CD4-positive, alpha-beta T cell treated with Interleukin-12 subunit alpha and Interleukin-12 subunit beta, for 1 hour (primary cell): ENCODE results near the gene KLHDC7A.

Experiments
- DNase-seq: peaks from one replicate; pipeline ENCODE4 v3.0.0-alpha.2; 2020

The KLHDC7A gene

DNA sequence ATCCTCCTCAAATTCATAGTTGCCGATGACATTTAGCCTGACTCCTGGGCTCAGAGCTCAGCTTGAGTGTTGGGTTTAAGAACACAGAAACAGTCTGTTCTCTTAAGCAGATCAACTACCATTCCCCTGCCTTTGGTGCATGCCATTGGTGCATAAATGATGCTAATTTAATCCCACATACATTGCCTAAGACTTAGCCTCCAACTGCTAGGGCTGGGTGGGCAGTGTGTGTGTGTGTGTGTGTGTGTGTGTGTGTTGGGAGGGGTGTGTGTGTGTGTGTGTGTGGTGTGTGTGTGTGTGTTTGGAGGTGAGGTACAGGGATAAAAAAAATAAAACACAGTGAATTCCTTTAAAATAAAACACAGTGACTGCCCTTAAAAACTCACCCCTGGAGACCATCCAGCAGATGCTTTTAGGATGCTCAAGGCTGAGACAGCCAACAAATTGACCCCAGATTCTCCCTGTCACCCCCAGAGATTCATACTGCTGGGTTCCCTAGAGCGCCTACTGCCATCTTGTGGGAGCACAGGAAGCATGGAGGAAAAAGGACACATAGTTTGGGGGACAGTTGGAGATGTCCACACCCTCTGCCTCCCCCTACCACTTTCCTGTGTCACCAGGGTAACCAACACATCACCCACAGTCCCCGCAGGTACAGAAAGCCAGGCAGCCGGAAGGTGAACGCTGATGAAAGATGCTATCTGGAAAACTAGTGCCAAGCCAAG is 30.6 kb downstream of the KLHDC7A start:
- DNase-seq = no peak

DNA sequence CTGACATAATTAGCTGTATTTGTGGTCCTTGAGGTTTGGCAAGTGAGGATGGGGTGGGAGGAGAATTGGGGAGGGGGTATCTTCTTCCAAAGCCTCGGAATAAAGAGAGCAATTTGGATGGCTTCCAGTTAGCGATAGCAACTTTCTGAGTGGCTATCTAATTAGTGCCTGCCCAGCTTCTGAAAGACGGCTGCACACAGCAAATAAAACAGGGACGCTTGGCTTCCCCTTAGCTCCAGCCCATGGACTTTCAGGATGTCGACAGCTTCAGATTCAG is 31.1 kb downstream of the KLHDC7A start:
- DNase-seq = no peak

DNA sequence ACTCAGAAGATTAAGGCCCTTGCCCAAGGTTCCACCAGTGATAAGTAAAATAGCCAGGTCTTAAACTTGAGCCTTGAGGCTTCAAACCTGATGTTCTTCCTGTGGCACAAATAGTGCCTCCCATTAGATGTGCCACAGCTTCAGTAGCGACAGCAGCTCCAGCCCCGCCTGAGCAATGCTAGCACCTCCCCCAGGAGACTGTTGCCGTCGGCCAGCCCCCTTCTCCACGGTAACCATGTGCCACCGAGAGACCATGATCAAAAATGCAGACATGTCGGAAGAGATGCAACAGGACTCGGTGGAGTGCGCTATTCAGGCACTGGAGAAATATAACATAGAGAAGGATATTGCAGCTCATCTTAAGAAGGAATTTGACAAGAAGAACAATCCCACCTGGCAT is 32.2 kb downstream of the KLHDC7A start:
- DNase-seq = no peak

DNA sequence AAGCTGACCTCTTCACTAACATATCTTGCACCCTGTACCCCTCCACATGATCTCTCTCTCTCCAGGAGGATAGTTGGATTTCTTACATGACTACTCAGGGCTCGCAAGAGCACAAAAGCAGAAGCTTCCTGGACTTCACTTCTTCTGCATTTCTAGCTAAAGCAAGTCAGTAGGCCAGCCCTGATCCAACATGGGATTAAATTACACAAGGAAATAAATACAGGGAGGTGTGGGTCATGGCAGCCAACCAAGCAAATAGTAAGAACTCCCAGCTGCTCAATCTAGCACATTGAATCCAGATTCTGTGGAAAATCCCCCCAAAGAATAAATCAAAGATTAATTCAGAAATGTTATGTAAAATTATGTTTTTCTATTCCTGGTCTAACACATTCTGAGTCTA is 33.3 kb downstream of the KLHDC7A start:
- DNase-seq = no peak

DNA sequence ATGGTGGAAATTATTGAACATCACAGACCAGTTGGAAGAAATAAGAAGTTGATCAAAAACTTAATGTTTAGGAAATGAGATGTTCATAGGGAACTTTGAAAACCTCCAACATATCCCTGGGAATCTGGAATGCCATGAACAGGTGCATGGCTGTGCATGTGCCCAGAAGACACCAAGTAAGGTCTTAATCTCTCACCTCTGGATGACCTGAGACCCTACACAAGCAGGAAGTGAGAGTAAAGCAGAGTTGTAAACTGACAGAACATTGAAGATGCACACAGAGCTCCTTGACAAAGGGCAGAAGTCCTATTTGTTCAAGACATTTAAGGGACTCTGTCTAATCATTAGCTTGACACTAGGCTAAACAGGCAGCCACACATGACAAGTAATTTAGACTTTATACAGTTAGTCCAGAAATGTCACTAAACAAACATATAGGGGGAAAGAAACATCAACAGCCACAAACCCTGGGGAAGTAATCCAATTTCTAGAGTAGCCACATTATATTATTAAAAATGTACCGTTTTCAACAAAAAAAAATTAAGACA is 34.5 kb downstream of the KLHDC7A start:
- DNase-seq = no peak

DNA sequence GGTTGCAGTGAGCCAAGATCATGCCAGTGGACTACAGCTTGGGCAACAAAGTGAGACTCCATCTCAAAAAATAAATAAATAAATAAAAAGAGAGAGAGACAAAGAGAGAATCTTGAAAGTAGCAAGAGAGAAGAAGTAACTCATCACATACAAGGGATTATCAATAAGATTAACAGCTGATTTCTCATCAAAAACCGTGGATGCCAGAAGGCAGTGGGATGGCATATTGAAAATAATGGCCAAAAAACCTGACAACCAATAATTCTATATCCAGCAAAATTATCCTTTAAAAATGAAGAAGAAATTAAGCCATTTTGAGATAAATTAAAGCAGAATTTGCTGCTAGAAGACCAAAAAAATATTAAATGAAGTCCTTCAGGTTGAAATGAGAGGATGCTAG is 35.7 kb downstream of the KLHDC7A start:
- no peak for DNase-seq

DNA sequence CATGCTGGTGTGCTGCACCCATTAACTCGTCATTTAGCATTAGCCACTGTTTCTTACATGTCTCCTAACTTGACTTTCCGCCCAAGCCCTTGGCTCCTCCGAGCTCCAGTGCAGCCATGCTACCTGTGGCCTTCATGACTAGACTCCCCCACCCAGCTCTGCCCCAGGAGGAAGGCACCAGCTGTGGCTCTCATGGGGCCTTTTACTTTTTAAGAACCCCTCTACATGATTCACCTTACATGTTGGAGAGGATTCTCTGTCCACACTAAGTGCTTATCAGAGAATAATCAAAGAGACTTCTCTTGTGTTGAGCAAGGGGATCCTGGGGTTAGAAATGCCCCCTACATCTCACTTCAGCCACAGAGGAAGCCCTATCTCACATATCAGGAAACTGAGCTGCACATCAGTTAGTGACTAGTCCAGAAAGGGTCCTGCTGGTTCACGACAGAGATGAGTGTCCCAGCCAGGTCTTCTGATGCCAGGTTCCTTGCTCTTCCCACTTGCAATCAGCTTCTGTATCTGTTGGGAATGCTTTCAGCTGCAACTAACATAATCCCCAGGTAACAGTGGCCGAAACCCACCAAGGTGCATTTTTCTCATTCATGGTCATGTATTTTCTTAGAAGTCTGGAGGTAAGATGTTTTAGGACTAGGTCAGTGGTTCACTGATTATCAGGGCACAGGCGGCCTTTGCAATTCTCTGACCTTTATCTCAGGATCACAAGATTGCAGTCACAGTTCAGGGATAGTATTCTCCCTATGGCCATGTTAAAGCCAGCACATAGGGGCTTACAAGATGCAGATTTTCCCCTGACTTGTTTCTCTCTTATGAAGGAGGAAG is 45.9 kb downstream of the KLHDC7A start:
- no peak for DNase-seq

DNA sequence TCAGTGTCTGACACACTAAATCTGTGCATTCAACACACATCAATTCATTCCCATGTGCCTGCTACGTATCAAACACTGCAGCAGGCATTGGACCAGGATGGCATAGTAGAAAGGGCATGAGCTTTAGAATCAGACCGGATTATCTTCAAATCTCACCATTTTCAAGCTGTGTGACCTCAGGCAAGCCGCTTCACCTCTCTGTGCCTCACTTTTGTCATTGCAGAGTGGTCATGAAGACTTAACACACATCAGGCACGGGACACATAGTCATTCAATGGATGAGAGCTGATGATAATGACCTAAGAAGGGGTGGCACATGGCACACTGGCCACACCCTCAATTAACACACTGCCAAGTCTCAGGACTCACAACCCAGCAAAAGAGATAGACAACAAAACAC is 46.8 kb downstream of the KLHDC7A start:
- DNase-seq = no peak

DNA sequence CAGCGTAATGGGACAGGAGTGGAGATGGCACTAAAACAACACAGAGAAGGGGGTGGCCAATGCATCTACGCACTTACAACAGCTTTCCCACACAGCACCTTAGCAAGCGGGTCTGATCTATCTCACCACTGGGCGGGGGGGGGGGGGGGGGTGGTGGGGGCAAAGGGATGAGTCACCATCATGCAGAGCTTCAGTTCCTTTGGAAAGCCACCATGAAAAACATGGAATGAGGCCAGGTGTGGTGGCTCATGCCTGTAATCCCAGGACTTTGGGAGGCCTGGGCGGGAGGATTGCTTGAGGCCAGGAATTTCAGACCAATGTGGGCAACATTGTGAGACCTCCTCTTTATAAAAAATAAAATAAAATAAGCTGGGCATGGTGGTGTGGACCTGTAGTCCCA is 47.2 kb downstream of the KLHDC7A start:
- no peak for DNase-seq

DNA sequence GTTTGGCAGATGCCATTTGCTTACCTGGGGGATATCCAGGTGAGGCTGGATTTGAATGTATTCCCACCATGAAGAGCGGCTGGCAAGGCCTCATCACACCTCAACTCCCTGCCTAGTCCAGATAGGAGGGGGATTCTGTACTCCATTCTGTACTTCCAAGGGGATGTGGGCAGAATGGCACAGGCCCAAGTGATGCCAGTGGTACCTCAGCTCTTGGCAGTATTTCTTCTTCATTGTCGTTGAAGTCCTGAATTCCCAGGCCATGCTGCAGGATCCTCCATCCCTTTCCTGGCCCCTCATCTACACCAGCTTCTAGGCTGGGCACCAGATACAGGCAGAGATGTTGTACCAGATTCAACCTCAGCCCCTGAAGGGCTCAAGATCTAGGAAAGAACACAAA is 47.9 kb downstream of the KLHDC7A start:
- DNase-seq = no peak

DNA sequence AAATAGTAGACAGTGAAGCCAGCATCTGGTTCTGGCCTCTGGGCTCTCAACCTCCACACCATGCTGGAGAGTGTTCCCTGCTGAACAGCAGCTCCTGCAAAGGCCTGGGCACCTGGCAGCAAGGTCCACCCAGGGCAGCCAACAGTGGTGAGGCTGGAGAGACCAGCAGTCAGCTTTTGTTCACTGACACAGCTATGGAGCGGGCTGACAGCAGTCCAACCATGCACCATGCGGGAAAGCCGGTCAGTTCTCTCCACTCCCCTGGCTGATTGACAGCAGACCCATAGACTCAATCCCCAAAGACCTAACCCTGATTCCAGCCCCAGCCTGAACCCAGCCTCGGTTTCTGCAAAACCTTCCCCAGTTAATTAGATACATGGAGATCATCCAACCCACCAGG is 49.0 kb downstream of the KLHDC7A start:
- no peak for DNase-seq

DNA sequence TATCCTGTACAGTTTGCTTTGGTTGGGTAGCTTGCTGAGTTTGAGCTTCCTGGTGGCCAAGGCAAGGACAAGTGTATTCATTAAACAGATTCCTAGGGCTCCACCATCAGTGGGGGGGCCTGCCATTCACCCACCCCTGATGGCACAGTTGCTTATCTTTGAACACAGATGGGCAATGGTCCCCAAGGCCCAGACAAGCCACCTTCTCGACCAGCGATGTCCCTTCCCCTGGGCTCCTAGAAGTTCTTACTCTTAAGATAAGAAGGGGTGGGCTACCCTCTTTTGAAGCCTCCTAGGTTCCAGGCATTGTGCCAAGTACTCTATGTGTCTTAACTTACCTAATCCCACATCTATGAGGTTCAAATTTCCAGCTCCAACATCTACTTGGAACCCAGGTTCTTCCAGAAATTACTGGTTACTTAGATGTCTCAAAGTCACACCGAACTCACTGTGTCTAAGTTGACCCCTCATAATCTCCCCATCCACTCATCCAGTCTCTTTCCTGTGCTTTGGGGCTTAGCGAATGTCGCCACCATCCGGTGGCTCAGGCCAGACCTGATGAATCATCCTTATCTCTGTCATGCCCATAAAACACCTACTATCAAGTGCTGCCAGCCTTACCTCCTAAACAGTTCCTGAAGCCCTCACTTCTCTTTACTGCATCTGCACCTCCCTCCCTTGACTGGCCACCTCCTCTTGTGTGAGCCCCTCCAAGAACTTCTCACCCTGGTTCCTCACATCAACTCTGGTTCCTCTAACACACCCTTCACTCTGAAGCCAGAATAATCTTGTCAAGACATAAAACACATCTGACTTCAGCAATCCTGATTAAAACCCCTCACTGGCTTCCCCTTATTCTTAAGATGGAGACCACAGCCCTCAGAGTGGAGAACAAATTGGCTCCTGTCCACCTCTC is 50.1 kb downstream of the KLHDC7A start:
- no peak for DNase-seq

DNA sequence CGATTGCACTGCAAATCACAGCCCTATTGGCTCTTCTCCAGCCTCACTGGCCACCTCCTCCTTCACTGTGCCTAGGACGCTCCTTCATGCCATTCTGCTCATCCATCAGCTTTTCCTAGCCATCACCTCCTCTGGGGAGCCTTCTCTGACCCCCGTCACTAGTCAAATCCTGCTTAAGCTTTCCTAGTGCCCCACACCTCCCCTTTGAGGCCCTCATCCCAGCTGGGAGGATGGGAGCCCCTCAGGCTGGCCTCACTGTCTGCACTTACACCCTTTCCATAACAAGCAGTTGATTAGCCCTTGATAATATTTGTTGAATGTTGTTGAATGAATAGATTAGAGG is 50.7 kb downstream of the KLHDC7A start:
- DNase-seq = no peak

DNA sequence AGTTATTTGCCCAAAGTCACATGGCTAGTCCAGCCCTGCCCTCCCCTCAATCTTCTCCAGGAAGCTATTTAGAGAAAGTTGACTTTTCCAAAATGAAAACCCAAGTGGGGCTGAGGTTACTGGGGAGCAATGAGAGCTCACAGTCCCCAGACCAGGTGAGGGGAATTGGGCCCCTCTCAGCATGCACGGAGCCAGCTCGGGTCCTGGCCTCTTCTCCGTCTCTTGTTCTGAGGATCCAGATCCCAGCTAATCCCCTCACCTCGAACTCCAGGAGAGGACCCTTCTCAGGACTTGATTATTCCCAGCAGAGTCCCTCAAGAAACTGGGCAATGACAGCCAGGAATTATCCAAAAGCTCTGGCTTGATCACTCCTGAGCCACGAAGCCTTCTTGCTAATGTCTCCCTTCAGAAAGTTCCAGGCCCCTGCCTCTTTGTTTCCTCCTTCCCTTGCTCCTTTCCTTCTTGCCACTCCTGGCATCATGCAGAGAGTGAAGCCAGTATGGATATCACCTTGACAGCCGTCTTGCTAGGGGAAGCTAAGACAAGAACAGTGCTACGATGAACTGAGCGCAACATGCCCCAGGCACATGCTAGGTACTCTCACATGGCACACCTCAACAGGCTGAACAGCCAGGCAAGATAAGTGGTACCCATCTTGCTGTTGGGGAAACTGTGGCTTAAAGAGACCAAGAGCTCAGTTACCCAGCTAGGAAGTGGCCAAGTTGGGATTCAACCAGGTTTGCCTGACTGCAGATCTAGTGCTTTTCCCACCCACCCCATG is 51.9 kb downstream of the KLHDC7A start:
- no peak for DNase-seq

DNA sequence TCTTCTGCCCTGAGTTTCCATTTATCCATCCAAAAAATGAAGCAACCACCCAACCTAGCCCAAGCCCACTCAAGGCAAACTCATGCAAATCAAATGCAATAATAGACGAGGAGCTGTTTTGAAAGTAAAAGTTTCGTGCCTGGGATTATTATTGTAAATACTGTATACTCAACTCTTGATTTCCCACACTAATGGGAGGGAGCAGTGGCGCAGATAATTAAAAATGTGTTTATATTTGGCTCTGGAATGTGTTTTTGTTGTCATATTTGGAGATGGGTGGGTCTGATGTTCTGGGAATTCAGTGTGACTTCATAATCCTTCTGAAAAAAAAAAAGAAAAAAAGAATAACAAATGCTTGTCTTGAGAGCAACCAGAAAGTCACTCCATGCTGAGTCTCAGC is 52.5 kb downstream of the KLHDC7A start:
- no peak for DNase-seq

DNA sequence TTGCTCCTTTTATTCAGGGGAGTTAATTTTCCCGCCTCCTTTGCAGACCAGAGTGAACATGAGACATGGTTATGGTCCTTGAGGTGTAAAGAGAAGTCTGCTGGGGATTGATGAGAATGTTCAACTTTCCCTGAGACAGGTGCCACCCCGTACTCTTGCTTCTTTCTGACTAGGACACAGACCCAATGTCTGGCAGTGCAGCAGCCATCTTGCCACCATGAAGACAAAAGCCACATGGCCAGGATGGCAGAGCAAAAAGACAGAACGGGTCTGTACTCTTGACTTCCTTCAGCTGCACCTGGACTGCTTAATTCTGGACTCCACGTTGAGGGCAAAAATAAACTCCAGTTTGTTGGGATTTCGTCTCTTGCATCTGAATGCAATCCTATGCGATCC is 54.1 kb downstream of the KLHDC7A start:
- DNase-seq = no peak
